Astrocyte (in vitro differentiated cells and primary cell): ENCODE measurements around the gene ENO2.

ENCODE experiments used
- EZH2 ChIP-seq: IDR thresholded peaks from 2 replicates; pipeline ENCODE4 v1.6.1; 2012; ENCODE audit warnings: mild to moderate bottlenecking, low read length, inconsistent platforms; ENCODE audit not compliant: insufficient read depth
- TF ChIP-seq, protein P1 (sequence below): IDR thresholded peaks from 2 replicates; pipeline ENCODE4 v1.5.1; 2011; ENCODE audit warnings: low read depth, mild to moderate bottlenecking, inconsistent platforms, low read length, moderate library complexity; ENCODE audit not compliant: insufficient read depth

DNA sequence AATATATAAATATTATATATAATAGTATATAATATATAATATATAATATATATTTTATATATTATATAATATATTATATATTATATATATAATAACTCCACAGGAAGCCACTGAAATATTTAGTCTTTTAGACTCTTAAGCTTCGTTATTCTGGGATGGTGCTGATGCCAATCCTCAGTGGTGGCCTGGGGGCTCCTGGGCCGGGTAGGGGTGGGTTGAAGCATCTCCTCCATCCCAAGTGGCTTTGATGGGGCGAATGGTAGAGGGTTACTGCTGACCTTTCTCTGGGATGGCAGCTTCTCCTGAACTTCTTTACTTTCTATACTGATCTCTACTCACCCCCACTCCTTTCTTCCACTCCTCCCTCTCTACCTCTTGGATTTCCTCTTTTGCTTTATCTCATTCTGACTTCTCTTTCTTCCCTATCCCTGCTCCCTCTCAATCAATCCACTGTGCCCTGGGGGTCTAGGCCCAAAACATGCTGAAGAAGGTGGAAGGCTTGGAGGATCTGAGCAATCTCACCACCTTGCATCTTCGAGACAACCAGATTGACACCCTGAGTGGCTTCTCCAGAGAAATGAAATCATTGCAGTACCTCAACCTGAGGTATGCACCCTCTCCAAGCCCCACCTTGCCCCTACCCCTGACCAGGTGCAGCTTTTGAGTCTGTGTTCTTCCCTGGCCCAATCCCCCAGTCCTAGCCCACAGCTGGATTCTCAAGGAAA, 4.8 kb upstream of the ENO2 start:
- TF ChIP-seq, protein P1, sequence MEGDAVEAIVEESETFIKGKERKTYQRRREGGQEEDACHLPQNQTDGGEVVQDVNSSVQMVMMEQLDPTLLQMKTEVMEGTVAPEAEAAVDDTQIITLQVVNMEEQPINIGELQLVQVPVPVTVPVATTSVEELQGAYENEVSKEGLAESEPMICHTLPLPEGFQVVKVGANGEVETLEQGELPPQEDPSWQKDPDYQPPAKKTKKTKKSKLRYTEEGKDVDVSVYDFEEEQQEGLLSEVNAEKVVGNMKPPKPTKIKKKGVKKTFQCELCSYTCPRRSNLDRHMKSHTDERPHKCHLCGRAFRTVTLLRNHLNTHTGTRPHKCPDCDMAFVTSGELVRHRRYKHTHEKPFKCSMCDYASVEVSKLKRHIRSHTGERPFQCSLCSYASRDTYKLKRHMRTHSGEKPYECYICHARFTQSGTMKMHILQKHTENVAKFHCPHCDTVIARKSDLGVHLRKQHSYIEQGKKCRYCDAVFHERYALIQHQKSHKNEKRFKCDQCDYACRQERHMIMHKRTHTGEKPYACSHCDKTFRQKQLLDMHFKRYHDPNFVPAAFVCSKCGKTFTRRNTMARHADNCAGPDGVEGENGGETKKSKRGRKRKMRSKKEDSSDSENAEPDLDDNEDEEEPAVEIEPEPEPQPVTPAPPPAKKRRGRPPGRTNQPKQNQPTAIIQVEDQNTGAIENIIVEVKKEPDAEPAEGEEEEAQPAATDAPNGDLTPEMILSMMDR: no peak
- no peak for TF ChIP-seq EZH2
